OCI-LY7 (cell line): ENCODE results near the gene CHN2.

ENCODE experiments used
- EZH2phosphoT487 ChIP-seq: fragments of 200-600 bp; sonication (generic); IDR thresholded peaks from 2 replicates; pipeline ENCODE4 v1.6.1; 2018; ENCODE audit warnings: low read depth, borderline replicate concordance, mild to moderate bottlenecking, mixed run types, antibody characterized with exemption, low read length, moderate library complexity, mixed read lengths
- TF ChIP-seq, protein P1 (sequence below): fragments of 200-600 bp; sonication (generic); conservative IDR thresholded peaks from 2 replicates; pipeline ENCODE4 v1.5.1; 2014; ENCODE audit warnings: mild to moderate bottlenecking, antibody characterized with exemption, low read length, moderate library complexity, mixed read lengths

DNA sequence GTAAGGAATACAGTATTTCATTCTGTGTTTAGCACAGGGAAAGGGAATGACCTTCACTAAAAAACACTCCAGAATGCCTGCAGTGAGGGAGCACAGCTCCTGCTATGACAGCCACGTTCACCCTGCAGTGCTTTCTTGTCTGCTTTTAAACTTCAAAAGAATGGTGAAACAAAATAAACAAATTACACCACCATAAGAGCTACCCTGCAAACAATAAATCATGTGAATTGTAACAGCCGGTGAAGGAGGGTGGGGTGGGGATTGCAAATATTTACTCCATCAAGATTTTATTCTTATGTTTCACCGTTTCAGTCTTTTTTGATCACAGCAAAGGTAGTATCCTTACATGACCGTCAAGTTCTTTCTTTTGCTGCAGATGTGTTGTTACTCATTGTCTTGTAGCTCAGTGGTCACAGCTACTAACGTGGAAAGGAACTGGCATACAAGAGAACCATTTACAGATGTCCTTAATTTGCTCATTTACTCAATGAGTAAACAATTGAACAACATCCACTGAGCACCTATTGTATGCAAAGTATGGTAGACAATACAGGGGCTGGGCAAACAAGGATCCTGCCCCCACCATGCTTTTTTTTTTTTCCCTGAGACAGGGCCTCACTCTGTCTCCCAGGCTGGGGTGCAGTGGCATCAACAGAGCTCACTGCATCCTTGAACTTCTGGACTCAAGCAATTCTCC is 4.1 kb upstream of the CHN2 start:
- TF ChIP-seq, protein P1, sequence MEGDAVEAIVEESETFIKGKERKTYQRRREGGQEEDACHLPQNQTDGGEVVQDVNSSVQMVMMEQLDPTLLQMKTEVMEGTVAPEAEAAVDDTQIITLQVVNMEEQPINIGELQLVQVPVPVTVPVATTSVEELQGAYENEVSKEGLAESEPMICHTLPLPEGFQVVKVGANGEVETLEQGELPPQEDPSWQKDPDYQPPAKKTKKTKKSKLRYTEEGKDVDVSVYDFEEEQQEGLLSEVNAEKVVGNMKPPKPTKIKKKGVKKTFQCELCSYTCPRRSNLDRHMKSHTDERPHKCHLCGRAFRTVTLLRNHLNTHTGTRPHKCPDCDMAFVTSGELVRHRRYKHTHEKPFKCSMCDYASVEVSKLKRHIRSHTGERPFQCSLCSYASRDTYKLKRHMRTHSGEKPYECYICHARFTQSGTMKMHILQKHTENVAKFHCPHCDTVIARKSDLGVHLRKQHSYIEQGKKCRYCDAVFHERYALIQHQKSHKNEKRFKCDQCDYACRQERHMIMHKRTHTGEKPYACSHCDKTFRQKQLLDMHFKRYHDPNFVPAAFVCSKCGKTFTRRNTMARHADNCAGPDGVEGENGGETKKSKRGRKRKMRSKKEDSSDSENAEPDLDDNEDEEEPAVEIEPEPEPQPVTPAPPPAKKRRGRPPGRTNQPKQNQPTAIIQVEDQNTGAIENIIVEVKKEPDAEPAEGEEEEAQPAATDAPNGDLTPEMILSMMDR, result no peak
- TF ChIP-seq EZH2phosphoT487, result no peak
